ENCODE results near the gene TAF1. TPM values are rescaled to one million over a fixed set of nuclear protein-coding genes. Genes with fewer than 3 reads are reported as not detected.
"Not testable (repeated sequence)": the region's sequence is repeated elsewhere in the genome, so short reads cannot be mapped to it uniquely, and the experiment has no call there.

The TAF1 gene
- total RNA-seq, 1 donor: 37.6 TPM

- no peak for DNase-seq (ENCODE audit: low read depth)
- H3K4me3 ChIP-seq (ENCODE audit: low read depth, low read length): no peak overlapping the region
- TF ChIP-seq CTCF (IDR thresholded peaks at IDR 0.05; ENCODE audit: insufficient read depth, low read depth, low read length): no peak
These were observed 73.3 kb downstream of the TAF1 start for GRCh38 chrX:71439420-71439819.

- DNase-seq (ENCODE audit: low read depth): no peak
- TF ChIP-seq CTCF (IDR thresholded peaks at IDR 0.05; ENCODE audit: insufficient read depth, low read depth, low read length): no peak
- no peak overlapping the region for H3K4me3 ChIP-seq (ENCODE audit: low read depth, low read length)
These were observed 73.7 kb downstream of the TAF1 start for GRCh38 chrX:71439896-71440295.

- no peak overlapping the region for H3K4me3 ChIP-seq (ENCODE audit: low read depth, low read length)
- TF ChIP-seq CTCF (IDR thresholded peaks at IDR 0.05; ENCODE audit: insufficient read depth, low read depth, low read length): no peak
- no peak for DNase-seq (ENCODE audit: low read depth)
These were observed 74.2 kb downstream of the TAF1 start for GRCh38 chrX:71440401-71440800.

GRCh38 chrX:71441809-71442208, 75.7 kb downstream of the TAF1 start:
- H3K4me3 ChIP-seq (ENCODE audit: low read depth, low read length); DNase-seq (ENCODE audit: low read depth): not testable (repeated sequence)

- TF ChIP-seq CTCF (IDR thresholded peaks at IDR 0.05; ENCODE audit: insufficient read depth, low read depth, low read length): no peak
- no peak overlapping the region for H3K4me3 ChIP-seq (ENCODE audit: low read depth, low read length)
- peak; percentile 18 for DNase-seq (ENCODE audit: low read depth)
These were observed 84.4 kb downstream of the TAF1 start for GRCh38 chrX:71450433-71451106.

- H3K4me3 ChIP-seq (ENCODE audit: low read depth, low read length); DNase-seq (ENCODE audit: low read depth): not testable (repeated sequence)
These were observed 85.4 kb downstream of the TAF1 start for GRCh38 chrX:71451518-71451917.

- H3K4me3 ChIP-seq (ENCODE audit: low read depth, low read length): no peak overlapping the region
- no peak for TF ChIP-seq CTCF (IDR thresholded peaks at IDR 0.05; ENCODE audit: insufficient read depth, low read depth, low read length)
- no peak for DNase-seq (ENCODE audit: low read depth)
These were observed 86.9 kb downstream of the TAF1 start for GRCh38 chrX:71453056-71453455.

- H3K4me3 ChIP-seq (ENCODE audit: low read depth, low read length): no peak overlapping the region
- peak; percentile 12 for DNase-seq (ENCODE audit: low read depth)
- TF ChIP-seq CTCF (IDR thresholded peaks at IDR 0.05; ENCODE audit: insufficient read depth, low read depth, low read length): no peak
These were observed 88.1 kb downstream of the TAF1 start for GRCh38 chrX:71454222-71454621.

Measured in fibroblast of villous mesenchyme (primary cell).